HPDE6-E6E7 (cell line): Measurements from ENCODE around the gene TAGLN.

Source experiments
- DNase-seq: peaks from one replicate; pipeline ENCODE4 v3.0.0; 2011; ENCODE audit warnings: missing footprints; ENCODE audit errors: extremely low spot score

The TAGLN gene

GRCh38 chr11:117230999-117231841 is 32.0 kb downstream of the TAGLN start:
- DNase-seq, result no peak

- DNase-seq, result peak; percentile 87
Measured at GRCh38 chr11:117231842-117232091, 32.6 kb downstream of the TAGLN start, which contains the start of gene PCSK7. Gene PCSK7 (minus strand): TSS chr11:117232073. CDS start chr11:117229844, 2,229 bp downstream.

- DNase-seq, result peak; percentile 89
Measured at GRCh38 chr11:117232092-117232878, 33.1 kb downstream of the TAGLN start, which contains the start of gene RNF214. Gene RNF214 (plus strand): TSS chr11:117232671. CDS start chr11:117234273, 1,602 bp downstream.

- no peak for DNase-seq
Measured at GRCh38 chr11:117232911-117233409, 33.8 kb downstream of the TAGLN start.

- DNase-seq, result no peak
Measured at GRCh38 chr11:117238221-117238620, 39.1 kb downstream of the TAGLN start.

- peak; percentile 79 for DNase-seq
Measured at GRCh38 chr11:117239295-117239694, 40.1 kb downstream of the TAGLN start.

GRCh38 chr11:117248341-117248740 is 49.2 kb downstream of the TAGLN start:
- DNase-seq, result no peak

- no peak for DNase-seq
Measured at GRCh38 chr11:117249571-117249970, 50.4 kb downstream of the TAGLN start.

- DNase-seq, result no peak
Measured at GRCh38 chr11:117251506-117251905, 52.3 kb downstream of the TAGLN start.

- peak; percentile 40 for DNase-seq
Measured at GRCh38 chr11:117255966-117256365, 56.8 kb downstream of the TAGLN start.

GRCh38 chr11:117256573-117256972 is 57.4 kb downstream of the TAGLN start:
- DNase-seq, result no peak
